ENCODE results near the gene WDR53. TPM values are rescaled to one million over a fixed set of nuclear protein-coding genes. Genes with fewer than 3 reads are reported as not detected.

Gene WDR53
- total RNA-seq, result 6.4 and 7.1 TPM in 2 replicates

DNA sequence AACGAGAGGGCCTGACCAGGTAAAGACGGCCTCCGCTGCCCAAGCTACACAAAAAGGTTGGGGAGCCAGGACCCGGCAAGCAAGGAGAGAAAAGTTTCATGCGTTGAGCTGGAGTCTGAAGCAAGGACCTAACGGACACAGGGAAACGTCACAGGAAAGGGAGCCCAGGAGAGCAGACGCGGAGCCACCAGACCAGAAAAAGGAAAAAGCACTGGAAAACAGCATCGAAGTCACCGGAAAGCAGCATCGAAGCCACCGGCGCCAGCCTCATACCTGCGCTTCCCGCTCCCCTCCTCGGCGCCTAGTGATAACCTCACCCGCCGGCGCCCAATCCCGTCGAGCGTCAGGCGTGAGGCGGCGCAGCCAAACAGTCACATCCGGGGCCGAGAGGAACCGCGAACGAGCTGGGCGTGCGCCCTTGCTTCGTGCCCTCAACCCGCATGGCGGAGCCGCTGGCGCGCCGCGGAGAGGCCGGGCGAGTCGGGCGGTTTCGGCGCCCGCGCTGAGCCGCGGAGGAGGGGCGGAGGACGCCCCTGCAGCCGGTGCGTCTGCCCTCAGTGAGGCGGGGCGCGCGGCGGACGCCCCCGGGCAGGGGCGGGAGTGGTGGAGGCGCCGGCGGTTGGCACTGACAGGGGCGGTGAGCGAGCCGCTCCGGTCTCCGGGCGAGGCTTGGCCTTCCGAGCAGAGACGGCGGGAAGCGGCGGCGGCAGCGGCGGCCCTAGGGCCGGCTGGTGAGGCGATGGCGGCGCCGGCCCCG, at the start of gene WDR53, which contains the start of gene FBXO45:
Gene WDR53, minus strand, starts transcription at position 309 of the 757 bp plus-strand sequence. CDS start 7,079 bp downstream, outside the sequence.
Gene FBXO45, plus strand, starts transcription at position 415 of the 757 bp plus-strand sequence. Its CDS starts 325 bp downstream, at position 740.

DNA sequence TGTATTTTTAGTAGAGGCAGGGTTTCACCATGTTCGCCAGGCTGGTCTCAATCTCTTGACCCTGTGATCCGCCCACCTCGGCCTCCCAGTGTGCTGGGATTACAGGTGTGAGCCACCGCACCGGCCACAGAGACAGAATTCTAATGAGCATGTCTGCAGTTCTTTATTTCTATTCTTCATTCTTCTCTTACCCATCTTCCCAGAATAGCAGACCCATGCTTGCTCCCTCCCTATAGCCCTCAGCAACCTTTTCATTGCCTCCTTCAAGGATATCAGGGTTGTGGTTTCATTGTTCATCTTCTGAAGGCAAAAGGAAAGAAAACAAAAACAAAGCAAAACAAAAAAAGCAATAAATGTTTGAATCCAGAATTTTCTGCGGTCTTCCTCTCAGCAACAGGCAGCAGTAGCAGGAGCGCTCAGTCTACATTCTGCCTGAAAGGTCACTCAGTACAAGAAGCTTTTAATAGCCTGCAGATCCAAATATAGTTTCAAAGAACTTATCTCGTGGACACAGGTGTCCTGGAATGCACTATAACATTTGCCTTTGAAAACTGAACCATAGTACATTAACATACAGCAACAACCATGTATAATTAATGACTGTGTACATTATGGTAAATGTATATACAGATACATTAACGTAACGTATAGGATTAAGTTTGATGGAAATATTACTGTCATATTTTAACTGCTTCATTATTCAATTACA, 53.3 kb downstream of the WDR53 start, which contains the start of gene SMCO1:
Gene SMCO1, minus strand, starts transcription at position 434 of the 709 bp plus-strand sequence. Its CDS starts 137 bp downstream, at position 297.

Other genes with a start within 250 kb of the WDR53 start
- not detected in 2 replicates for gene TM4SF19, start 230.2 kb downstream of the WDR53 start, total RNA-seq
- gene UBXN7, start 136.1 kb downstream of the WDR53 start, total RNA-seq, result 20.3 and 24.0 TPM in 2 replicates
- gene RNF168, start 64.8 kb downstream of the WDR53 start, total RNA-seq, result 10.4 and 13.2 TPM in 2 replicates
- gene SMCO1, start 53.2 kb downstream of the WDR53 start, total RNA-seq, result not detected in 2 replicates
- 5.0 and 9.0 TPM in 2 replicates for gene FBXO45, start 106 bp upstream of the WDR53 start, total RNA-seq
- 0.58 and 1.5 TPM in 2 replicates for gene NRROS, start 71.1 kb upstream of the WDR53 start, total RNA-seq
- 2.3 and 2.8 TPM in 2 replicates for gene CEP19, start 143.7 kb upstream of the WDR53 start, total RNA-seq
- 10.6 and 19.6 TPM in 2 replicates for gene PIGX, start 143.8 kb upstream of the WDR53 start, total RNA-seq
- 37.1 and 54.0 TPM in 2 replicates for gene PAK2, start 171.3 kb upstream of the WDR53 start, total RNA-seq

All from smooth muscle cell of trachea (primary cell).